GM03348 (cell line): ENCODE measurements around the gene ETAA1.

ENCODE experiments used
- DNase-seq: peaks from one replicate; pipeline ENCODE4 v3.0.0; 2012; ENCODE audit warnings: low spot score

The ETAA1 gene

GRCh38 chr2:67397143-67397986 is at the start of gene ETAA1:
Gene ETAA1, plus strand, starts transcription at chr2:67397333. Its CDS starts 116 bp downstream, at chr2:67397449.
- DNase-seq, result peak; percentile 99

- no peak for DNase-seq
These were observed 30.2 kb upstream of the ETAA1 start for GRCh38 chr2:67366832-67367412.

DNA sequence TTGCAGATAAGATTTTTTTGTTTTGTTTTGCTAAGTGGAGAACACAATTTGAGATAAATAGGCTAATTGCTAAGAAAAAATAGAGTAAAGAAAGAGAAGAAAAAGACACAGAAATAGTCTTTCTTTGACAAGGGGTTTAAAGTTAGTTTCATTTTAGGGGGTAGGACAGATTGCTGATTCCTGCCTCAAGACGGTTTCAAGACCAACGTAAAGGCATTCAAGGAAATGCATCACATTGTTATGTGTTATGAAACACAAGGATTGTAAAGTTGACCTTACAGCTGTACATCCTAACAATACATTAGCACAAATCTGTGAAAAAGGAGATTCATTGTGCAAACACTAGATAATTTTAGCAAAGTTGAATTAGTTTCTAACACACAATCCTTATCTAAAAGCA is 22.7 kb upstream of the ETAA1 start:
- peak; percentile 4 for DNase-seq

- peak; percentile 3 for DNase-seq
These were observed 22.2 kb upstream of the ETAA1 start for GRCh38 chr2:67374949-67375348.

GRCh38 chr2:67378555-67378954 is 18.6 kb upstream of the ETAA1 start:
- DNase-seq, result no peak

DNA sequence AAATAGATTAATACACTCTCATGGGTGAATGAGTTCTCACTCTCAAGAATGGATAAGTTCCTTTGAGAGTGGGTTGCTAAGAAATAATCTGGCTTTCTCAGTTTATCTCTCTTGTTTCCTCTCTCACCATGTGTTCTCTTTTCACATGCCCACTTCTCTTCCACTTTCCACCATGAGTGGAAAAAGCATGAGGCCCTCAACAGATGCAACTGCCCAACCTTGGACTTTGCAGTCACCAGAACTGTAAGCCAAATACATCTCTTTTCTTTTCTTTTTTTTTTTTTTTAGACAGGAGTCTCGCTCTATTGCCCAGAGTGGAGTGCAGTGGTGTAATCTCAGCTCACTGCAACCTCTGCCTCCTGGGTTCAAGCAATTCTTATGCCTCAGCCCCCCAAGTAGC is 18.1 kb upstream of the ETAA1 start:
- DNase-seq, result no peak

DNA sequence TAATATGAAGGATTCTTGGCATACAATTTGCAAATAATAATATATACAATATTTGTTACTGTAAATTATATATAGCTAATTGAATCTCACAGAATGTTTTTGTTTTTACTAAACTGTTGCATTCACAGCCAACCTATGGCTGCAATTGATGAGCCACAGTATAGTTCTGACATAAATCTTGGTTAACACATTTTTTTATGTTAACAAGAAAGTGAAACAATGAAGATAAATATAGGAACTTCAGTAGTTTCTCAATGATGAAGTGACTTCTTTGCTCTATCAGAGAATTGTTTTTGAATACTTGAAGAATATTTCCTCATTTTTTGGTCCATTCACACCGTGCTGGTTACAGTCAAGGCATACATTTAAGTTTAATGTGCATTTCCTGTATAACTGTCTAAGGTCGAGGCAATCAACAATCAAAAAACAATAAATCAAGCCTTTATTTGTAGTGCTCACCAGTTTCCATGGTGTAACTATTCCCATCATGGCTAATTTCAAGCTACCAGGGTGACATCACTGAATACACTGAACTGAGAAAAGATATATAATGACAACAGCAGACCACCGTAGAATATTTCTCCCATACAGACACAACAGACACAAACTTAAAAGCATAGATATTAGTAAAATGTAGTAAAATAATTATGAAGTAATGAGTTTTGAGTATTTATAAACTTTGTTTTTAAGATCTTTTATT is 12.9 kb upstream of the ETAA1 start:
- no peak for DNase-seq

- DNase-seq, result no peak
These were observed 8.5 kb upstream of the ETAA1 start for GRCh38 chr2:67388680-67389079.

- peak; percentile 62 for DNase-seq
These were observed 7.8 kb upstream of the ETAA1 start for GRCh38 chr2:67389286-67389685.

- DNase-seq, result no peak
These were observed 7.3 kb upstream of the ETAA1 start for GRCh38 chr2:67389788-67390187.

DNA sequence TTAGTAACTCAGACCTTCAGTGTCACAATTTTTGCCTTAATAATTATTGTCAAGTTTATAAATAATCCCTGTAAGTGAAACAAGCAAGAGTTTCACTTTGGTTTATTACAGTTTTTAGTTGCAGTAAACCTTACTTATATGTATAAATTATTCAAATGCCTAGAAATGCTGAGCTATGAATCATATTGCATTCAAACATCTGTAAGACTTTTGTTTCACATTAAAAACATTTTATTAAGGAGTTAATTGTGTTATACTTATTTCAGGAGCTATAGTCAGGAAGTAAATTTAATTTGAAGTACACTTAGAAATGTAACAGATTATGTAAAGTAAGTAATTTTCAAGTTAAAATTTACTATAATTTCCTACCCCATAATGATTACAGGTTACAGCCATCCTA is 3.9 kb upstream of the ETAA1 start:
- DNase-seq, result no peak

- DNase-seq, result peak; percentile 17
These were observed 2.4 kb upstream of the ETAA1 start for GRCh38 chr2:67394734-67395133.

- no peak for DNase-seq
These were observed 2.0 kb downstream of the ETAA1 start for GRCh38 chr2:67399144-67399543.

DNA sequence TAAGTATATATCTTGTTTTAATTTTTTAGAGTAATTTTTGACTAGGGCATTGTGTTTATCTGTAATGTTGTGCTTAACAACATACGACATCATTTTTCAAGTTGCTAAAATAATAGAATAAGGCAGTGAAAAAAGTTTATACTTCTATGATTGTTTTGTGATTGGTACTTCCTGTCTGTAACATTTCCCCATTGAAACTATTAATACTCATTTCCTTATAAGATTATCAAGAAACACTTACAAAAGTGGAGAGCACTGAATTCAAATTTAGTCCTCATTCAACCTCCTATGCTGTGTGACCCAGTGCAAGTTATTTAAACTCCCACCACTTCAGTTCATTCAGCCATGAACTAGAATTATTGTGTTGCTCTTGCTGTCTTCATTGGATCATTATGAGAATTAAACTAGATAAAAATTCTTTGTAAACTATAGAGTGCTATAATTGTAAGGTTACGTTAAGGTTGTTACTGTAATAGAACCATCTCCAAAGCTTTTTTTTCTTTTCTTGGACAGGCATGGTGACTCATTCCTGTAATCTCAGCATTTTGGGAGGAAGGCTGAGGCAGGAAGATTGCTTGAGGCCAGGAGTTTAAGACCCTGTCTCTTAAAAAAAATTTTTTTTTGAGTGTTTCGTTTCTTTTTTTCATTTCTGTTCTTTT is 2.8 kb downstream of the ETAA1 start:
- no peak for DNase-seq

GRCh38 chr2:67400560-67401485 is 3.7 kb downstream of the ETAA1 start:
- DNase-seq, result no peak

DNA sequence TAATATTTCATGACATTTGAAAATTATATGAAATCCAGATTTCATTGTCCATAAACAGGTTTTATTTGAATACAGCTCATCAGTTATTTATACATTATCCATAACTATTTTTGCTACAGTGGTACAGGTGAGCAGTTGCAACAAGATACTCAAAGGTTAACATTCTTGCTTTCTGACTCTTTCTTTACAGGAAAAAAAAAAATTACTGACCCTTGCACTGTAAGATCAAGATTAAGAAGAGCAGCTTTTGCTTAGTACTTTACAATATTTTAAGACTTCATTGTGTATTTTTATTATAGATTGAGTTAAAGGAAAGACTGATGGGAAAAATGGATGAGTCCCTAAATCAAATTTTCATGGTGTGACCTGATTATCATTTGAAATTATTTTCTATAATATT is 11.2 kb downstream of the ETAA1 start:
- DNase-seq, result no peak

GRCh38 chr2:67412424-67412823 is 15.3 kb downstream of the ETAA1 start:
- no peak for DNase-seq

- DNase-seq, result no peak
These were observed 17.7 kb downstream of the ETAA1 start for GRCh38 chr2:67414867-67415266.

DNA sequence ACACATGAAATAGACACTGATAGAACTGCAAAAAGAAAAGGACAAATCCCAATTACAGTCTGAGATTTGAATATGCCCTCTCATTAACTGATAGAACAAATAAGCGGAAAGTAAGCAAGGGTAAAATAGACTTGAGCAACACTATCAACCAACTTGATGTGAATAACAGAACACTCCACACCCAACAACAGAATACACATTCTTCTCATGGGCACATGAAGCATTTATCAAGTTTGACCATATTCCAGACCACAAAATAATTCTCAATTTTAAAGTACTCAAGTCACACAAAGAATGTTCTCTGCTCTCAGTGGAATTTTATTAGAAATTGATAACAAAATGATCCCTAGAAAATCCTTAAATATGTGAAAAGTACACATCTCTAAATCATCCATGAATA is 19.0 kb downstream of the ETAA1 start:
- no peak for DNase-seq

DNA sequence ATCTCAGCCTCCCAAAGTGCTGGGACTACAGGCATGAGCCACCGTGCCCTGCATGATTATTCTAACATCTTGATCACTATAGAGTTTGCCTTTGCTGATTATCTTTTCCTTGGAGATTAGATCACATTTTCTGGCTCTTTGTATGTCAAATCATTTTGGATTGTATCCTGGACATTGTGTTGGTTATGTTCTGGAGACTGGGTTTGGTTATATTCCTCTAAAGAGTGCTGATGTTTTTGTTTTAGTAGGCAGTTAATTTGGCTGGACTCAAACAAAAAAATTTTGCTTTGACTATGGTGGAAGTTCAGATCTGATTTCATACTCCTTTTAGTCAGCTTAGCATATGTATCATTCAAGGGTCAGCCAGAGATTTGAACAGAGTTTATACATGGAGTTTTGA is 26.4 kb downstream of the ETAA1 start:
- DNase-seq, result no peak

DNA sequence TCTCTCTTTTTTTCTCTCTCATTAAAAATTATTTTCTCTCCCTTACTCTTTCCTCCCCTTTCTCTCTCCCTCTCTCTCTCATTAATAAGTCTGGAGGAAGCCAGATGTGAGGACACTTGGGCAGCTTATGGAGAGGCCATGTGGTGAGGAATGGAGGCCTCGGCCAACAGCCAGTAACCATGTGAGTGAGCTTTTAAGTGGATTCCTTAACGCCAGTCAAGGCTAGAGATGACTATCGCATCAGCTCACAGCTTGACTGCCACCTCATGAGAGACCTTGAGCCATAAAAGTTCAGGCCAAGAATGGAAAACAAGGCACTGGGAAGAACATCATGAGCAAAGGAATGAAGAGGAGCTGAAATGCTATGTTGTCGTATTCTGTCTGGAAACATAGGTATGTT is 39.1 kb downstream of the ETAA1 start:
- no peak for DNase-seq

- DNase-seq, result no peak
These were observed 40.0 kb downstream of the ETAA1 start for GRCh38 chr2:67437114-67437513.
